EH (cell line): ENCODE data around the gene TSPAN4.

Experiments used
- DNase-seq: peaks from one replicate; pipeline ENCODE4 v3.0.0-alpha.2; 2015; ENCODE audit warnings: low read depth

Gene TSPAN4

DNA sequence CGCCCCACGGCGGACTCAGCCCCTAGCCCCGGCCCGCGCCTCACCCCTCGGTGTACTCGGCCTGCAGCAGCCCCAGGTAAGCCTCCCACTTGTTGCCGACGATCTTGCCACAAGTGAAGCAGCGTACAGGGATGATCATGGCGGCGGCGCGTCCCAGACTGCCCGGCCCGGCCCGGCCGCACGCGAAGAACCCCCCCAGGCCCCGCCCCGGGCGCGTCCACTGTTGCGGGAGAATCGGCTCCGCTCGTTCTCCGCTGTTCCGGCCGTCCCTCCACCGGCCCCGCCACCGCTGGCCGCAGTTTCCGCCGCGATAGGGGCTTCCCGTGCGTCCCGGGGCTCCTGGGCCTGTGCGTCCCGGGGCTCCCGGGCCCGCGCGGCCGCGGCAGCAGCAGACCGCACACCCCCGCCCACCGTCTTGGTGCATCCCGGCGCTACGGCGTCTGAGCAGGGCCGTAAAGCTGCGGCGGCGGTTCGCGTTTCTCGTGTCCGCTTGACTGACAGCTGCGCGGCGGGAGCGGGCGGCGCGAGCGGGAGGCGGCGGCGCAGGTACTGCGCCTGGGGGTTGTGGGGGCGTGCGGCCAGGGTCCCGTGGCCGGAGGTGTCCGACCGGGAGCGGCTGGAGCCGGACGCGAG, at the start of gene TSPAN4, which contains the start of gene POLR2L:
TSS of gene TSPAN4 (plus strand) at position 483 of the 633 bp plus-strand sequence. CDS start 7,453 bp downstream, outside the sequence.
TSS of gene POLR2L (minus strand) at position 160 of the 633 bp plus-strand sequence. CDS start at position 139, 21 bp downstream.
- DNase-seq = peak; percentile 87

DNA sequence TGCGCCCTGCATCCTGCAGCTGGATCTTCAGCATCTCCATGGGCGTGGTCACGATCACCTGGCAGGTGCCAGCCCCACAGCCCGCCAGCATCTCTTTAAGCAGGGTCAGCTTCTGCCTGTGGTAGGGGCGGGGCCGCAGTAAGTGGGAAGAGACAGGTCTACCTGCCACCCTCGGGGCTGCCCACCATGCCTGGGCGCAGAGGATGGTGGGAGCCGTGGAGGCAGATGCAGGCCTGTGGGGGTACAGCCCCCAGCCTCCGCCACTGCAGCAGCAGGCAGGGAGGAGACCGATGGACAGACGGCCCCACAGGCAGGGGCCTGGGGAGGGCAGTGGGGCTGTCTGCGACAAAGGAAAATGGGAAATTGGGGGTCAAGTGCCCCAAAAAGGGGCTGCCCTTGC, 49.8 kb upstream of the TSPAN4 start:
- DNase-seq = no peak

DNA sequence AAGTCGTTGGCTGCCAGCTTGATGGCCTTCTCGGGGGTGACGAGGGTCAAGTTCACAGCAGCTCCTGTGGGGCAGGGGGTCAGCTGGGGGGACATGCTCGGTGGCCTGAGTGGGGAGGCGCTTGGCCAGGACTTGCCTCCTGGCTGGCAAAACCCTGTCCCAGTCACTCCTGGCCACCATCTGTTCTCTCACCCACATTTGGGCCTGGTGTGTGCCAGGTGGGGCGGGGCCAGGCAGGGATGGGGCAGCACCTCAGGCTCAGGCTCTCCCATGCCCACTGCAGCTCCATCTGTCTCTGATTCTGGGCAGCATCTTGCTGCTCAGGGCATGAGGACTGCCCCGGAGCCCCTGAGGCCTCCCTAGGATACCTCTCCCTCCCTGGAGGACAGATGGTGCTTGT, 49.1 kb upstream of the TSPAN4 start:
- no peak for DNase-seq

GRCh38 chr11:794013-794765, 48.5 kb upstream of the TSPAN4 start:
- DNase-seq = no peak

GRCh38 chr11:794766-795633, 47.7 kb upstream of the TSPAN4 start:
- no peak for DNase-seq

GRCh38 chr11:795634-796564, 46.8 kb upstream of the TSPAN4 start:
- DNase-seq = peak; percentile 91

DNA sequence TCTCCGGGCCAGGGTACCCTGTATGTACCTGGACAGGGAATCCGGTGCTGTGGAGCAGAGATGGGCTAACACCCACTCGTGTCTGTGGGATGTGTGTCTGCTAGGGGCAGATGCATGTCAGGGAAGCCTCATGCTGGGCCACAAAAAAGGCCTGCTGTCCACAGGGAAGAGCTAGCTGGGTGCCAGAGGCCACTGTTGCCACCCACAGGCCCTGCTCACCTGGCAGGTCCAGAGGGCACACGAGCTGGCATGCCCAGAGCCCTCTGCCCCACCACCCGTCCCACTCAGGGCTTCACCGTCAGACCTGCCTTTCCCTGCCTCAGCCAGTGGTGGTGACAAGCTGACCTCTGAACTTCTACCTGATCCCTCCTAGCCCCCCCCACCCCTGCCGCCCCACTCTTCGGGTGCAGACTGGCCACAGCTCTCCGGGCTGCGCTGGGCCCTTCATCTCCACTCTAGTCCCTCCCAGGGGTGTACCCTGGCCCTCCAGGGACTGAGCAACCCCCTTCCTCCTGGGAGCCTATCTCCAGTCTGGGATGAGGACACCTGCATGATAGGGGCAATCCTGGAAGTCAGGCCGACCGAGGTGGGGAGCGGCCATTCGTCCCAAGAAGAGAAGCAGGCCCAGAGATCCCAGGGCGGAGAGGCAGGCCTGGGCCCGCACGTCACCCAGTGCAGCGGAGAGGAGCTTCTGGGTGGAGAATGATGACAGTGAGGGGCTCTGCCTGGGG, 45.9 kb upstream of the TSPAN4 start:
- DNase-seq = no peak

- peak; percentile 87 for DNase-seq
Measured at GRCh38 chr11:797296-798092, 45.2 kb upstream of the TSPAN4 start.

- DNase-seq = peak; percentile 78
Measured at GRCh38 chr11:798093-798713, 44.4 kb upstream of the TSPAN4 start, which contains the start of gene SLC25A22. Gene SLC25A22, minus strand, starts transcription at chr11:798281. Its CDS starts 3,275 bp downstream, at chr11:795006.

DNA sequence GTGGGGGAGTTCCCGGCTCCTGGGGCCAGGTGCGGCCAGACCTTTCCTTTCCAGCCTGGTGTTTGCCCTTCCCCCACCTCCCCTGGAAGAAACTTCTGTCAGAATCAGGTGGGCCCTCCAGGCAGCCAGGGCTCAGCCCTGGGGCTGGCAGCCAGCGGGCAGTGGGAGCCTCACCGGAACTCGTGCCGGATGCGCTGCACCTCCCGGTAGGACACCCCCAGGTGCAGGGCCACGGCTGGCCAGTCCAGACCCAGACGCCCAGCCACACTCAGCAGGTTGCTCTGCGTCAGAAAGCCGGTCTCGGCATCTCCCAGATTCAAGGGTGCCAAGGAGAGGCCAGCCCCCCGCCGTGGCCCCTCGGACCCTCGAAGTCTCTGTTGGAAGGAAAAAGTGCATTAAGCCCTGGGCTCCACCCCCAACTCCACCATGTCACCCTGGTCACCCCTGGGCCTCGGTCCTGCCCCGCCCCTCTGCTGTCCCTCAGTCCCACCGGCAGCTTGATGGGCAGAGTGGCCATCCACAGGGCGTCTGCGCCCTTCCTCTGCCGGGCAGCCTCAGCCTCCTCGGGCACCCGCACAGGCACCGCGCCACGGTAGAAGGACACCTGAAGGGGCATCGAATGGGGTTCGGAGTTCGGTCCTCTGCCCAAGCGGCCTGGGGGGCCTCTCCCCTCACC, 42.9 kb upstream of the TSPAN4 start:
- DNase-seq = no peak

DNA sequence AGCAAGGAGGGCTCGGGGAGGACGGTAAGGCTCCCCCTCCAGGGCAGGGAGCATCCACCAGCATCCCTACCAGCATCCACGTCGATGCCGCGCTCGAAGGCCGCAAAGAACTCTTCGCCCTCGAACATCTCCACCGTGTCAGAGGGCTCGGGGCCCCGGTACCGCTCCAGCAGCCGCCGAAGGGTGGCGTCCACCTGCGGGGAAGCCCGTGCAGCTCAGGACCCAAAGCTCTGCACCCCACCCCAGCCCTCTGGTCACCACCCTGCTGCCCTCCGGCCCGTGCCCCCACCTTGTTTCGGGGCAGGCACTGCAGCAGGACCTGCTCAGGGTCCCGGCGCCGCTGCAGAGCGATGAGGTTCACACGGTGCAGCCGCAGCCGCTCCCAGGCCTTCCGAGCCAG, 42.2 kb upstream of the TSPAN4 start:
- DNase-seq = no peak

GRCh38 chr11:801097-801780, 41.4 kb upstream of the TSPAN4 start:
- no peak for DNase-seq

DNA sequence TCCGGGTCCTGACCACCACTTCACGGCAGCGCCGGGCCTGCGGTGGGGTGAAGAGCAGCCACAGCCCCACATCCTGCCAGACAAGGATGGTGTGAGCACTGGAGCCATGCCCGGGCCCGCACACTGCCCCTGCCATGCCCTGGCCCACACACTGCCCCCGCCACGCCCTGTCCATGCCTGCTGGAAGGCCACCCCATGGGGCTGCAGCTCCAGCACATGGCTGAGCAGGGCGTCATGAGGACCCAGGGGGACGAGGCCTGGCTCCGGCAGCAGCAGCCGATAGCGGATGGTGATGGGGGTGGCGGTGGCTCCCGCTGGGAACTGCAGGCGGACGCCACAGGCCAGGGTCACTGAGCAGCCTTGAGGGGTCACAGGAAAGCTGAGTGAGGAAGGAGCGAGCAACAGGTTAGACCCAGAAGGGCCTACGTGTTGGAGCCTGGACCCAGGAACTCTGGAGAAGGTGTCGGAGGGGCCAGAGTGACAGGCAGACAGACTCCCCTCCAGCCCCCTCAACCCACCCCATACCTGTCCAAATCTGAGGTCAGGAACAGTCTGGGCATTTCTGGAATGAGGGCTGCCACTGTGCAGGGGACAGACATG, 40.5 kb upstream of the TSPAN4 start:
- no peak for DNase-seq

DNA sequence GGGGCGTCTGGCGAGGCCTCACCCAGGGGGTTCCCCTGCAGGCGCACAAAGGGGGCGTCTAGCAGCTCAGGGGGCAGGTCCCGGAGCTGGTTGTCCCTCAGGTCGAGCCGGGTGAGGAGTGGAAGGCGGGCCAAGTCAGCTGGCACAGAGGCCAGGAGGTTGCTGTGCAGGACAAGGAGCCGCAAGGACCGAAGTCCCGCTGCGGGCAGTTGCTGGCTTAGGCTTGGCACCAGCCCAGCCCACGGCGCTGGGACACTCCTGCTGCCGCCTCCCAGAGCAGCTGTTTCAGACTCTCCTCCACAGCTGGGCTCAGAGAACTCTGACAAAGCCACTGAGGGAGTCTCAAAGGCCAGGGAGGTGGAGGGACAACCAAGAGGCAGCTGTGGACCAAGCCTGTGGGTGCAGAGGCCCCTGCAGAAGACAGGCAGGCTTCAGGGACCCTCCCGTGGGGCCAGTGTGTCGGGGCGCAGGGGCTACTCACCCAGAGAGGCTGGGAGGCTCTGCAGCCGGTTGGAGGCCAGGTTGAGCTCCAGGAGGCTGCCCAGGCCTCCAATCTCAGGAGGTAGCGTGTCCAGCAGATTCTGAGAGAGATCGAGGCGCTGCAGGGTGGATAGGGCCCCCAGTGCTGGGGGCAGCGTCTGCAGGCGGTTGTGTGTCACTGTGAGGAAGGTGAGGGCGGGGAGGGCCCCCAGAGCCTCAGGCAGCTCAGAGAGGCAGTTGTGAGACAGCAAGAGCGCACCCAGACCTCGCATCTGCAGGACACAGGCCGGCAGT, 39.8 kb upstream of the TSPAN4 start:
- no peak for DNase-seq

GRCh38 chr11:803467-803742, 39.2 kb upstream of the TSPAN4 start:
- no peak for DNase-seq

DNA sequence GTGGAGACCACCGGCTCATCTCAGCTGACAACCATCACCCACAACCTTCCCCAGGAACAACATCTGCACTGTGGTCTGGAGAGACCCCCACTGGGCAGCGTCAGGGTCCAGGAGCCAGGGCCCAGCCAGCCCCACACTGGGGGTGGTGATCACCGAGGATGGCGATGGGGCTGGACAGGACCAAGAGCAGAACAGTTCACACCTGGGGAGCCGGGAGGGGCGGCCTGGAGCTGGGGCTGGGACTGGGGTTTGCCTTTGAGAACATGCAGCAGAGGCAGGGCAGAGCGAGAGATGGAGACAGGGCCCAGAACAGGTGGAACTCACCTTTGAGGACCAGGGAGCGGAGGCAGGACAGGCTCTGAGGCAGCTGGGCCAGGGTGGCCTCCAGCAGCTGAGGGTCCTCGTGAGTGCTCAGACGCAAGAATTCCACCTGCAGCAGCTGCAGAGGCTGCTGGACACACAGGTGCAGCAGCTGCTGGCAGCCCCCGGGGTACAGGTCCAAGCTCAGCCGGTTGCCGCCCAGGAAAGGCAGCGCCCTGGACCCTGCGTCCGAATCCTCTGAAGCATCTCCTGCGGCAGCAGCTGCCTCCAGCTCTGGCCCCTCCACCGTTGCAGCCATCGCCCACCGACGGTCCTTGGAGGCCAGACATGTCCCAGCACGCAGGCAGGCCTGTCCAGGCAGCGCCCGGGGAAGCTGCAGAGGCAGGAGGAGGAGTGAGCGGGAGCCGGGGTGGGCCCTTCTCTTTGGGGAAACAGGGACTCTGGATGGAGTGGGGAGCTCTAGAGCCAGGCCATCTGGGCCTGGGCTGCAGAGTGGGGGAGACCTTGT, 38.7 kb upstream of the TSPAN4 start:
- DNase-seq = peak; percentile 24
